OCI-LY3 (cell line): ENCODE data around the gene MEIOC.
A peak's percentile ranks its signal among the peaks of the same experiment; 100 is the strongest.

Experiments
- H2AFZ ChIP-seq: fragments of 200-600, 300-600 bp; shearing (Covaris generic); 2 replicates; pipeline ENCODE4 v1.6.0; 2014; ENCODE audit warnings: antibody characterized with exemption, low read depth, low read length
- H3K27ac ChIP-seq: fragments of 200-600, 300-600 bp; sonication (generic); 2 replicates; pipeline ENCODE4 v1.5.1; 2014; ENCODE audit warnings: mild to moderate bottlenecking, low read length, moderate library complexity, mixed read lengths
- H3K27me3 ChIP-seq: fragments of 200-600, 300-600 bp; sonication (generic); 2 replicates; pipeline ENCODE4 v1.6.1; 2014; ENCODE audit warnings: low read depth, low read length, mixed read lengths
- H3K36me3 ChIP-seq: fragments of 200-600, 300-600 bp; sonication (generic); replicated peaks from 2 replicates; pipeline ENCODE3; 2014; ENCODE audit warnings: low read depth, low read length, mixed read lengths
- H3K4me1 ChIP-seq: fragments of 300-600, 200-600 bp; sonication (generic); 2 replicates; pipeline ENCODE4 v1.6.1; 2014; ENCODE audit warnings: low read length, mixed read lengths
- H3K4me2 ChIP-seq: fragments of 200-600, 300-600 bp; sonication (generic); 2 replicates; pipeline ENCODE4 v1.6.1; 2014; ENCODE audit warnings: low read length, mixed read lengths
- H3K4me3 ChIP-seq: fragments of 300-600, 200-600 bp; sonication (generic); 2 replicates; pipeline ENCODE4 v1.5.1; 2014; ENCODE audit warnings: antibody characterized with exemption, mild to moderate bottlenecking, low read length, moderate library complexity
- H3K79me2 ChIP-seq: fragments of 300-600, 200-600 bp; shearing (Covaris generic); 2 replicates; pipeline ENCODE4 v1.6.1; 2014; ENCODE audit warnings: mild to moderate bottlenecking, low read length, mixed read lengths
- H3K9ac ChIP-seq: fragments of 300-600, 200-600 bp; shearing (Covaris generic); 2 replicates; pipeline ENCODE4 v1.6.0; 2014; ENCODE audit warnings: mild to moderate bottlenecking, low read length, moderate library complexity
- H3K9me3 ChIP-seq: fragments of 200-600, 300-600 bp; shearing (Covaris generic); 2 replicates; pipeline ENCODE4 v1.6.1; 2014; ENCODE audit warnings: low read length, mixed read lengths; ENCODE audit not compliant: insufficient read depth
- H4K20me1 ChIP-seq: fragments of 200-600, 300-600 bp; sonication (generic); 2 replicates; pipeline ENCODE4 v1.6.1; 2016; ENCODE audit warnings: low read length, mixed read lengths; ENCODE audit not compliant: insufficient read depth
- CTCF ChIP-seq: fragments of 200-600, 300-600 bp; sonication (generic); IDR thresholded peaks from 2 replicates; pipeline ENCODE4 v1.5.1; 2014; ENCODE audit warnings: antibody characterized with exemption, low read length, low read depth
- EZH2phosphoT487 ChIP-seq: fragments of 200-600 bp; shearing (Covaris generic); IDR thresholded peaks from 2 replicates; pipeline ENCODE4 v1.6.1; 2018; ENCODE audit warnings: antibody characterized with exemption, mixed run types, low read depth

Gene MEIOC

GRCh38 chr17:44707755-44708400 is 51.6 kb downstream of the MEIOC start:
- no peaks in the 10 kb centered on the region for H3K27me3 ChIP-seq
- peak overlapping the region; percentile 78 for H3K27ac ChIP-seq
- H4K20me1 ChIP-seq: no peaks in the 10 kb centered on the region
- H2AFZ ChIP-seq: peak overlapping the region; percentile 96
- peak overlapping the region; percentile 87 for H3K4me3 ChIP-seq
- TF ChIP-seq CTCF (no peak), EZH2phosphoT487 (no peak)
- H3K4me2 ChIP-seq: peak overlapping the region; percentile 80
- peaks cover 22% of the 10 kb centered on the region for H3K79me2 ChIP-seq
- no peaks in the 10 kb centered on the region for H3K36me3 ChIP-seq
- no peaks in the 10 kb centered on the region for H3K9me3 ChIP-seq
- H3K4me1 ChIP-seq: peaks cover 12% of the 10 kb centered on the region
- H3K9ac ChIP-seq: peak overlapping the region; percentile 86

GRCh38 chr17:44708401-44709263 is 52.4 kb downstream of the MEIOC start, which contains the start of gene DBF4B:
Gene DBF4B (plus strand): TSS chr17:44708665. CDS start chr17:44708821, 156 bp downstream.
- Histone ChIP-seq H3K4me3 (peak within 1 kb of the TSS; percentile 87), H3K9ac (peak within 1 kb of the TSS; percentile 86), H4K20me1 (no peaks in the 10 kb centered on the region)

GRCh38 chr17:44719444-44719843 is 63.2 kb downstream of the MEIOC start:
- Histone ChIP-seq H3K27me3 (no peaks in the 10 kb centered on the region), H3K27ac (no peak overlapping the region), H3K36me3 (peaks cover 16% of the 10 kb centered on the region), H3K9ac (no peak overlapping the region), H2AFZ (no peak overlapping the region), H3K79me2 (no peaks in the 10 kb centered on the region), H3K4me1 (no peaks in the 10 kb centered on the region), H3K9me3 (no peaks in the 10 kb centered on the region), H4K20me1 (no peaks in the 10 kb centered on the region), H3K4me2 (no peak overlapping the region), H3K4me3 (no peak overlapping the region)
- no peak for TF ChIP-seq CTCF
- no peak for TF ChIP-seq EZH2phosphoT487

More at GRCh38 chr17:44708401-44709263, 52.4 kb downstream of the MEIOC start, which contains the start of gene DBF4B:
- H3K27ac ChIP-seq: peak within 1 kb of the TSS; percentile 78
- no peaks in the 10 kb centered on the region for H3K9me3 ChIP-seq
- peak within 1 kb of the TSS; percentile 96 for H2AFZ ChIP-seq
- peaks cover 12% of the 10 kb centered on the region for H3K4me1 ChIP-seq
- H3K4me2 ChIP-seq: peak within 1 kb of the TSS; percentile 80
- peaks cover 22% of the 10 kb centered on the region for H3K79me2 ChIP-seq
- H3K27me3 ChIP-seq: no peaks in the 10 kb centered on the region
- no peaks in the 10 kb centered on the region for H3K36me3 ChIP-seq
- TF ChIP-seq CTCF (no peak), EZH2phosphoT487 (no peak)

GRCh38 chr17:44722254-44722653 is 66.0 kb downstream of the MEIOC start:
- H4K20me1 ChIP-seq: no peaks in the 10 kb centered on the region
- H3K9ac ChIP-seq: no peak overlapping the region
- H3K36me3 ChIP-seq: peaks cover 14% of the 10 kb centered on the region
- H3K4me2 ChIP-seq: no peak overlapping the region
- no peak overlapping the region for H2AFZ ChIP-seq
- H3K9me3 ChIP-seq: no peaks in the 10 kb centered on the region
- H3K79me2 ChIP-seq: no peaks in the 10 kb centered on the region
- TF ChIP-seq CTCF: no peak
- TF ChIP-seq EZH2phosphoT487: no peak
- H3K27ac ChIP-seq: no peak overlapping the region
- no peaks in the 10 kb centered on the region for H3K27me3 ChIP-seq
- H3K4me3 ChIP-seq: no peak overlapping the region
- no peaks in the 10 kb centered on the region for H3K4me1 ChIP-seq
